Stimulated activated CD8-positive, alpha-beta memory T cell treated with anti-CD3 and anti-CD28 coated beads, Interleukin-12 subunit alpha, Interleukin-12 subunit beta, amount 100 ng/mL, for 24 hours (primary cell): ENCODE data around the gene TRMT2A.
A peak's percentile ranks its signal among the peaks of the same experiment; 100 is the strongest.
"Not testable (repeated sequence)": the region's sequence is repeated elsewhere in the genome, so short reads cannot be mapped to it uniquely, and the experiment has no call there.

Experiments
- DNase-seq: peaks from one replicate; pipeline ENCODE4 v3.0.0-alpha.2; 2020; ENCODE audit errors: extremely low read depth

TRMT2A gene

GRCh38 chr22:20086101-20086599 lies 30.9 kb downstream of the TRMT2A start:
- no peak for DNase-seq

- no peak for DNase-seq
Measured at GRCh38 chr22:20085651-20086050, 31.4 kb downstream of the TRMT2A start.

- DNase-seq: no peak
Measured at GRCh38 chr22:20084547-20085413, 32.2 kb downstream of the TRMT2A start.

- no peak for DNase-seq
Measured at GRCh38 chr22:20083891-20084546, 33.0 kb downstream of the TRMT2A start.

- DNase-seq: no peak
Measured at GRCh38 chr22:20083157-20083890, 33.7 kb downstream of the TRMT2A start.

GRCh38 chr22:20080776-20081654 lies 36.0 kb downstream of the TRMT2A start:
- no peak for DNase-seq

GRCh38 chr22:20080445-20080775 lies 36.6 kb downstream of the TRMT2A start:
- DNase-seq: peak; percentile 47

GRCh38 chr22:20079745-20080444 lies 37.1 kb downstream of the TRMT2A start, which contains the start of gene DGCR8:
TSS of gene DGCR8 (plus strand) at chr22:20080241. CDS start at chr22:20085964, 5,723 bp downstream.
- peak; percentile 24 for DNase-seq

- DNase-seq: no peak
Measured at GRCh38 chr22:20076627-20077172, 40.3 kb downstream of the TRMT2A start.

GRCh38 chr22:20071524-20071972 lies 45.5 kb downstream of the TRMT2A start:
- DNase-seq: no peak

- no peak for DNase-seq
Measured at GRCh38 chr22:20069331-20070042, 47.5 kb downstream of the TRMT2A start.

- DNase-seq: no peak
Measured at GRCh38 chr22:20068640-20069039, 48.4 kb downstream of the TRMT2A start.

GRCh38 chr22:20067384-20067682 lies 49.7 kb downstream of the TRMT2A start:
- not testable (repeated sequence) for DNase-seq

GRCh38 chr22:20066617-20067383 lies 50.2 kb downstream of the TRMT2A start:
- DNase-seq: no peak

- DNase-seq: no peak
Measured at GRCh38 chr22:20065896-20066616, 51.0 kb downstream of the TRMT2A start.

GRCh38 chr22:20064545-20065262 lies 52.3 kb downstream of the TRMT2A start:
- DNase-seq: no peak

GRCh38 chr22:20064140-20064480 lies 52.9 kb downstream of the TRMT2A start:
- DNase-seq: no peak
